Bronchial epithelial cell (primary cell): ENCODE data around the gene ACSM2A. TPM values are rescaled to one million over a fixed set of nuclear protein-coding genes. Genes with fewer than 3 reads are reported as not detected.
A peak's percentile ranks its signal among the peaks of the same experiment; 100 is the strongest.
"Not testable (repeated sequence)": the region's sequence is repeated elsewhere in the genome, so short reads cannot be mapped to it uniquely, and the experiment has no call there.

Experiments used
- DNase-seq: peaks from one replicate; pipeline ENCODE4 v3.0.0-alpha.2; 2010; ENCODE audit warnings: low read depth
- FAIRE-seq: peaks from 2 replicates; lab custom pipeline; 2011; peaks lifted over from hg19 to GRCh38; lab: Jason Lieb, UNC
- H3K27me3 ChIP-seq: 2 replicates; pipeline ENCODE4 v1.5.1; 2011; ENCODE audit warnings: low read length; ENCODE audit not compliant: control insufficient read depth, insufficient read depth
- H3K36me3 ChIP-seq: 2 replicates; pipeline ENCODE4 v1.5.1; 2011; ENCODE audit warnings: low read length; ENCODE audit not compliant: control insufficient read depth, insufficient read depth
- H3K4me3 ChIP-seq: 2 replicates; pipeline ENCODE4 v1.5.1; 2011; ENCODE audit warnings: mild to moderate bottlenecking, low read depth, low read length, control low read depth
- CTCF ChIP-seq: IDR thresholded peaks from 2 replicates; pipeline ENCODE4 v1.5.1; 2011; ENCODE audit warnings: mild to moderate bottlenecking, moderate library complexity, low read length, control low read depth, inconsistent platforms; ENCODE audit not compliant: insufficient read depth, severe bottlenecking
- total RNA-seq: library from RNA; depleted of rRNA; stranded (reverse); fragments of >200 nt; gene quantifications from 2 replicates; pipeline ENCODE4 v1.2.1, GENCODE V29; 2014

The ACSM2A gene
- total RNA-seq, 1 donor from 2014 or later: not detected

- Histone ChIP-seq H3K36me3 (no peaks in the 10 kb centered on the region), H3K27me3 (no peaks in the 10 kb centered on the region), H3K4me3 (no peak overlapping the region)
- TF ChIP-seq CTCF: no peak
- FAIRE-seq (no peak), DNase-seq (no peak)
These were observed 10.1 kb upstream of the ACSM2A start for GRCh38 chr16:20441191-20441590.

DNA sequence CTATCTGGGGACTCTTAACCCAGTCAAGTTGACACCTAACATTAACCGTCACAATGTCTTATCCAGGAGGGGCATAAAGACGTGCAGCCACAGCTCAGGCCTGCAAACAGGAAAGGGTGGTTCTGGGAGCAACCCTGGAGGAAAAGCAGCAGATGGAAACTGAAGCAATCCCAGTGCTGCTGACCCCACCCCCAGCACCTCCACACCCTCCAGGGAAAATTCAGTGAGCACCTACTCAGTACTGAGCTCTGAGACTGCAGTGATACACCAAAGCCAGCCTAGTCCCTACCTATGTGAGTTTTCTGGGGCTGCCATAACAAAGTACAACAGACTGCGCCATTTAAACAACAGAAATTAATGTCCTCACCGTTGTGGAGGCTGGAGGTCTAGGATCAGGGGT lies 9.5 kb upstream of the ACSM2A start:
- H3K27me3 ChIP-seq, FAIRE-seq, H3K36me3 ChIP-seq, DNase-seq, H3K4me3 ChIP-seq: not testable (repeated sequence)

DNA sequence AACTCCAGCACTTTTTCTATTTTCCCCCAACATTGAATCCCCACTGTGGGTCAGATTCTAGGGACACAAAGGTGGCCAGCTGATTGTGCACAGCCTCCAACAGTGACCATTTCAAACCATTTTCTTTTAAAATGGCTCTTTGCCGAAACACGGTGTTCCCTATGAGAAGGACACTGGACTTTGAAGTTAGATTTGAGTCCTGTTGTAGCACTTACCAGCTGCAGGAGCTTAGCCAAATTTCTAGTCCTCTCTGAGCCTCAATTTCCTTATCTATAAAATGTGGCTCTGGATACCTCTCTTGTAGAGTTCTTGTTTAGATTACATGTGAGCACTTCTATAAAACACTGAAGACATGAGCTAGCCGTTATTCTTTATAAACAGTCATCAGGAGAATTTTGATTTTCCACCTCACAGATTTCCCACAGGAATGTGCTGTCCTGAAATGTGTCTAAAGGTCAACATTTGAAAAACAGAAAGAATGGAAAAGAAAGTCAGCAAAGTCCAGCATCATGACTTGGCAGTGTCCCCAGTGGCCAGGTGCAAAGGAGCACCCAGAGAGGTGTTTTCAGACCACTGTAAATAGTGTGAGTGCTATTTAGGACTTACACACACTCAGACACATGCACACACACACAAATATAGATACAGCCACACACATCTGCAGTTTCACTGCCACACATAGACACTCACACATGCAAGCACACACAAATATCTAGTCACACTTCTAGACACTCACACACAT lies 4.5 kb upstream of the ACSM2A start:
- not testable (repeated sequence) for H3K36me3 ChIP-seq, H3K4me3 ChIP-seq, DNase-seq, H3K27me3 ChIP-seq, FAIRE-seq

GRCh38 chr16:20453633-20454032 lies 2.3 kb downstream of the ACSM2A start:
- not testable (repeated sequence) for H3K36me3 ChIP-seq, FAIRE-seq, DNase-seq, H3K4me3 ChIP-seq, H3K27me3 ChIP-seq

DNA sequence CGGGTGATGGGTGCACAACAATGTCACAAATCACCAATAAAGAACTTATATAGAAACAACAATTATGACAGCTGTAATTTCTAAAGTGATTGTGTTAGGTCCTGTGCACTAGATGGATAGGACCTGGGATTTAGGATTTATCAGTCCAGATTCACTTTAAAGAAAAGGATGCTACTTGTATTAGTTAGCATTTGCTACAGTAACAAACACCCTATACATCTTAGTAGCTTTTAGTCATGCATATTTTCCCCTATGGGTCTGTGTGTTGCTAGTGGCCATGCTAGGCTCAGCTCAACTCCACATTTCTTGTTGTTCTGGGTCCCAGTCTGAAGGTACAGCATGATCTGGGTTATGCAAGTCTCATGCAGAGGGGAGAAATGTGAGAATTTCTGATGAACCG lies 7.9 kb downstream of the ACSM2A start:
- not testable (repeated sequence) for H3K36me3 ChIP-seq, H3K4me3 ChIP-seq, FAIRE-seq, H3K27me3 ChIP-seq, DNase-seq

DNA sequence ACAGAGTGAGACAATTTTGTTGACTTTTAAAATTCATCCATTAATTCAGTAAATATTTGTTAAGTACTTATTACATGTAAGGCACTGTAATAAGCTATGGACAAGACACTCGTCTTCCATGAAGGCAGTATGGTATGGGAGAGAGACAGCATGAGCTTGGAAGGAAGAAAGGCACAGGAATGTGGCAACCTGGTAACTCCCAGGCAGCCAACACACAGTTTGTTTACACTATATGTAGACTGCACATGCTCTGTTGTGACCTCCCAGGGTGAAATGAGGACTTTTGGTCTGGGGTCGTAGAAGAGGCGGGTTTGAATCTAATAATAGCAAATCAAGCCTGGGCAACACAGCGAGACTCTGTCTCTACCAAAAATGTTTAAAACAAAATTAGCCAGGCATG lies 9.0 kb downstream of the ACSM2A start:
- FAIRE-seq: peak; percentile 43
- not testable (repeated sequence) for H3K27me3 ChIP-seq, H3K36me3 ChIP-seq, DNase-seq, H3K4me3 ChIP-seq

- FAIRE-seq, H3K36me3 ChIP-seq, H3K4me3 ChIP-seq, DNase-seq, H3K27me3 ChIP-seq: not testable (repeated sequence)
These were observed 17.6 kb downstream of the ACSM2A start for GRCh38 chr16:20468954-20469353.

GRCh38 chr16:20469930-20470329 lies 18.6 kb downstream of the ACSM2A start:
- DNase-seq, H3K36me3 ChIP-seq, FAIRE-seq, H3K27me3 ChIP-seq, H3K4me3 ChIP-seq: not testable (repeated sequence)

DNA sequence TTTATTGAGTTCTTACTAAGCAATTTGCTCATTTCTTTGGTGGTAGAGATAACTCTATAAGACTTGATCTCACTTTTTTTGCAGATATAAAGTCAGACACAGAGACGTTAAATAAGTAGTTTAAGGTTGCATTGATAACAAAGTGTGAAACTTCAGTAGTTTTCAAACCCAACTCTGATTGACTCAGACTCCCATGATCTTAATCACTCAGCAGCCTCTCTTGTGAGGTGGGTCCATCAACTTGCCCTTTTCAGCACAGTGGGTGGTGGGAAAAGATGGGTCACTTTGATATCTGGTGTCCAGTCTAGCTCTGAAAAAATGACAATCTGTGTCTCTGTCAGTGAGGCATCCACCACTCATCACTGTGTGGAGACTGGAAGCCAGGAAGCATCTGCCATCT lies 19.4 kb downstream of the ACSM2A start:
- not testable (repeated sequence) for H3K36me3 ChIP-seq, H3K4me3 ChIP-seq
- FAIRE-seq: peak; percentile 84

DNA sequence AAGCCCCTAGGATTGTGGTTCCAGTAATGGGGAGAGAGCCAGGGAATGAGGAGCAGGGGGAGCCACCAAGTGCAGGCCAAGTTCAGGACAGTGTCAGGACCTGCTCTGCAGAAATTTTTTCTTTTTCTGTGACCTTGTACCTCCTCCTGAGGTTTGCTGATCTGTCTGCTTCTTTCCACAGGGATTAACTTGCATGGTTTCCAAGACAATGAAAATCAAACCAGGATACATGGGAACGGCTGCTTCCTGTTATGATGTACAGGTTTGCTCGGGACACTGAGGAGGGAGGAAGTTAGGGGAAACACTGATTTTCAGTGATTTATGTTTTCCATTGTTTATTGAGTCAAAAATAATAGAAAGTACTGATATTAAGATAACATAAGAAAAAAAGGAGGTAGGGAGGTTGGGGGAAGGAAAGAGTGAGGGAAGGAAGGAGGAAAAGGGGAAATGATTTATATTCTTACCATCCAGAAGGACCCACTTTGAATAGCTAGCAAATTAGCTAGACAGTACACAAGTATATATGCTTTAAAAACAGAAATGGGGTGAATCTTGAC lies 25.9 kb downstream of the ACSM2A start:
- not testable (repeated sequence) for DNase-seq, H3K4me3 ChIP-seq, H3K27me3 ChIP-seq, H3K36me3 ChIP-seq, FAIRE-seq

More for the DNA sequence above, 19.4 kb downstream of the ACSM2A start:
- not testable (repeated sequence) for DNase-seq, H3K27me3 ChIP-seq

- not testable (repeated sequence) for DNase-seq, H3K27me3 ChIP-seq, H3K4me3 ChIP-seq, FAIRE-seq, H3K36me3 ChIP-seq
These were observed 32.7 kb downstream of the ACSM2A start for GRCh38 chr16:20483989-20484388.
